ENCODE results near the gene PCDHGA12.
"Not testable (repeated sequence)": the region's sequence is repeated elsewhere in the genome, so short reads cannot be mapped to it uniquely, and the experiment has no call there.

Gene PCDHGA12

GRCh38 chr5:141398608-141399007 is 31.7 kb upstream of the PCDHGA12 start:
- Histone ChIP-seq H3K36me3 (no peaks in the 10 kb centered on the region), H3K9me3 (ENCODE audit: severe bottlenecking) (peaks cover 4% of the 10 kb centered on the region), H3K27me3 (ENCODE audit: insufficient read depth, low read depth, severe bottlenecking) (no peaks in the 10 kb centered on the region), H3K27ac (no peak overlapping the region), H3K4me3 (ENCODE audit: low read depth, low read length) (no peak overlapping the region)
- TF ChIP-seq CTCF (IDR thresholded peaks at IDR 0.05; ENCODE audit: low read depth, low read length): no peak
- DNase-seq: no peak

GRCh38 chr5:141399555-141400258 is 30.6 kb upstream of the PCDHGA12 start:
- H3K27ac ChIP-seq: no peak overlapping the region
- TF ChIP-seq CTCF (IDR thresholded peaks at IDR 0.05; ENCODE audit: low read depth, low read length): no peak
- H3K9me3 ChIP-seq (ENCODE audit: severe bottlenecking): peaks cover 4% of the 10 kb centered on the region
- DNase-seq: no peak
- no peak overlapping the region for H3K4me3 ChIP-seq (ENCODE audit: low read depth, low read length)
- H3K27me3 ChIP-seq (ENCODE audit: insufficient read depth, low read depth, severe bottlenecking): no peaks in the 10 kb centered on the region
- H3K36me3 ChIP-seq: no peaks in the 10 kb centered on the region

DNA sequence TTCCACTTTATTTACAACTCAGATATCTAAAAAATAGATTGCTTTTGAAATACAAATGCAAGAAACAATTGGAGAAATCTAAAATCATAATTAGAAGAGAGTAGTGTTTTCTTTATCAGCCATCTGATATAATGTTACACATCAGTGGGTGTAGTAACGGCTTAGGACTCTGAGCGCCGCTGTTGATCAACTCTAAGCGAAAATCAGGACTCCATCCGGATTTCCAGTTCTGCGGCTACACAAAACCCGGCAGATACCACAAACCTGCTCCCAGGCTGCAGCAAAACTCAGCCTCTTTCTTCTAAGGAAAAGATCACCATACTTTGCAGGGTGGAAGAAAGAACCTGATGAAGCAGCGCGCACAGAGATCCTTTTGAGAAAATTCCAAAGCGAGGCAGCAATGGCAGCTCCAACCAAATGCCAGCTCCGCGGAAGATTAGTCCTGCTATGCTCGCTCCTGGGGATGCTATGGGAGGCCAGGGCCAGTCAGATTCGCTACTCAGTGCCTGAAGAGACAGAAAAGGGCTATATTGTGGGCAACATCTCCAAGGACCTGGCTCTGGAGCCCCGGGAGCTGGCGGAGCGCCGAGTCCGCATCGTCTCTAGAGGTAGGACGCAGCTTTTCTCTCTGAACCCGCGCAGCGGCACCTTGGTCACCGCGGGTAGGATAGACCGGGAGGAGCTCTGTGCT is 27.6 kb upstream of the PCDHGA12 start, which contains the start of gene PCDHGA9:
Gene PCDHGA9 (plus strand): TSS at position 226 of the 691 bp plus-strand sequence. CDS start 175 bp downstream, at position 401.
- H3K27ac ChIP-seq: no peak within 1 kb of the TSS
- DNase-seq: peak; percentile 30
- H3K36me3 ChIP-seq: no peaks in the 10 kb centered on the region
- H3K4me3 ChIP-seq (ENCODE audit: low read depth, low read length): no peak within 1 kb of the TSS
- peaks cover 4% of the 10 kb centered on the region for H3K9me3 ChIP-seq (ENCODE audit: severe bottlenecking)
- no peaks in the 10 kb centered on the region for H3K27me3 ChIP-seq (ENCODE audit: insufficient read depth, low read depth, severe bottlenecking)
- peak; percentile 45 for TF ChIP-seq CTCF (IDR thresholded peaks at IDR 0.05; ENCODE audit: low read depth, low read length)

- no peak for TF ChIP-seq CTCF (IDR thresholded peaks at IDR 0.05; ENCODE audit: low read depth, low read length)
- H3K27me3 ChIP-seq (ENCODE audit: insufficient read depth, low read depth, severe bottlenecking): no peaks in the 10 kb centered on the region
- no peak for DNase-seq
- no peak overlapping the region for H3K27ac ChIP-seq
- no peaks in the 10 kb centered on the region for H3K36me3 ChIP-seq
- H3K9me3 ChIP-seq (ENCODE audit: severe bottlenecking): peaks cover 4% of the 10 kb centered on the region
- H3K4me3 ChIP-seq (ENCODE audit: low read depth, low read length): no peak overlapping the region
These were observed 26.9 kb upstream of the PCDHGA12 start for GRCh38 chr5:141403387-141403786.

DNA sequence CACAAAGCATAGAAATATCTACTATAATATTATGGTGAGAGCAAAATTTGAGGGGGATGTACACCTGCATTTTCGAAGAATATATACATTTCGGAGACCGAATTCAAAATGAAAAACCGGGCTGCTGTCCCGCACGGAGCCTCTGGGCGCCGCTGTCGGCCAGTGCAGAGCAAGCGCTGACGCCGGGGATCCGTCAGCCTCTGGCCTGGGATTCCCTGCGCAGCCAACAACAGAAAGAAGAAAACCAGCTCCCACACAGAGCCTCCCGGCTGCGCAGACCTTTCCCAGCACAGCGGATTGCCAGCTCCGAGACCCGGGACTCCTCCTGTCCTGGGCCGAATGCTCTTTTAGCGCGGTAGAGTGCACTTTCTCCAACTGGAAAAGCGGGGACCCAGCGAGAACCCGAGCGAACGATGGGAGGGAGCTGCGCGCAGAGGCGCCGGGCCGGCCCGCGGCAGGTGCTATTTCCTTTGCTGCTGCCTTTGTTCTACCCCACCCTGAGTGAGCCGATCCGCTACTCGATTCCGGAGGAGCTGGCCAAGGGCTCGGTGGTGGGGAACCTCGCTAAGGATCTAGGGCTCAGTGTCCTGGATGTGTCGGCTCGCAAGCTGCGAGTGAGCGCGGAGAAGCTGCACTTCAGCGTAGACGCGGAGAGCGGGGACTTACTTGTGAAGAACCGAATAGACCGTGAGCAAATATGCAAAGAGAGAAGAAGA is 22.4 kb upstream of the PCDHGA12 start, which contains the start of gene PCDHGB6:
Gene PCDHGB6 (plus strand): TSS at position 232 of the 716 bp plus-strand sequence. CDS start 182 bp downstream, at position 414.
- DNase-seq; H3K27ac ChIP-seq; H3K9me3 ChIP-seq (ENCODE audit: severe bottlenecking); H3K27me3 ChIP-seq (ENCODE audit: insufficient read depth, low read depth, severe bottlenecking); H3K4me3 ChIP-seq (ENCODE audit: low read depth, low read length); H3K36me3 ChIP-seq: not testable (repeated sequence)
- 0 out of 2 replicates have a peak, but pooled peaks have one; percentile 31 for TF ChIP-seq CTCF (IDR thresholded peaks at IDR 0.05; ENCODE audit: low read depth, low read length)
